ENCODE data around the gene ST6GALNAC5.
"Not testable (repeated sequence)": the region's sequence is repeated elsewhere in the genome, so short reads cannot be mapped to it uniquely, and the experiment has no call there.

Gene ST6GALNAC5

DNA sequence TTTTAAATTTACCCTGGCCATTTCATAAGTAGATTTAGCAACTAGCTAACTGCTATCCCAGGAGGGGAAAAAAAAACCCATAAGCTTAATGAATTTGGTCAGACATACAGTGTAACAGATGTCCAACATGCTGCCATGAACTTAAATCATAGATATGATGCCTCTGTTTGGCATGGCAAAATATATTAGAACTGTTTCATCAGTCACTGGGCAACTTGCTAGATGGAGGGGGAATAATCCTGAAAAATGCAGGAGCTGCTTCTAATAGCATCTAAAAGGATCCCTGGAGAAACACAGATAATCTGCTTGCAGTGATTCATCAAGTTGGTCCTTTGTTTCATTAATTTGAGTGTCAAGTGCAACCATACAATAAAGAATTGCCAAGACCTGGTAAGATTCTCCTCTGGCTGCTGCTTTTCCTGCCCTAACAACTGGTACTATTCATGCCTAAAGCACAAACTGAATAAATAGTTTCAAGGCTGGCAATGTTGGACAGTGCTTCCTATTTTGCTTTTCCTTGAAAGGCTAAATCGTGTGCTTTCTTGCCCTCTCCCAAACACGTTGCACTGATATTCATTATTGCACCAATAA is 1.5 kb upstream of the ST6GALNAC5 start:
- in situ Hi-C loops (cut with HindIII; ENCODE audit: low sequenced_read_pairs), result no loop called here

GRCh38 chr1:76866566-76866965 is 714 bp upstream of the ST6GALNAC5 start:
- in situ Hi-C loops (cut with HindIII; ENCODE audit: low sequenced_read_pairs), result no loop called here

- in situ Hi-C loops (cut with HindIII; ENCODE audit: low sequenced_read_pairs), result no loop called here
These were observed 1.0 kb downstream of the ST6GALNAC5 start for GRCh38 chr1:76868154-76868882.

DNA sequence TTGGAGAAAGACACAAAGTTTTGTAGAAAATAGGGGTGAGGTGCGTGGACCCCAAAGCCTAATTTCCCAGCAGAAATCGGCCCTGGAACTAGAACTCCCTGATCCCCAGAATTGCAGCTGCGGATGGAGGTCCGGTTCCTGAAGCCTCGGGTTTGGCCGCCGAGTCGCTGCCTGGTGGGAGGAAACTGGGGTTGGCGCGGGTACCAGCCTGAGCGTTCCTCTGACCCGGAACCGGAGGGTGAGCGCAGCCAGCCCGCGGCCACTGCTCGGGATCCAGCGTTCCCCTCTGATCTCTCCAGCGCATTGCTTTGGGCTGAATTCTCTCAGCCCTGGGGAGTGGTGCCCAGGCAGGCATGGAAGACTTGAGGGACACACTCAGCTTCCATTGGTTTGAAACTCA is 1.6 kb downstream of the ST6GALNAC5 start:
- in situ Hi-C loops (cut with HindIII; ENCODE audit: low sequenced_read_pairs), result no loop called here

DNA sequence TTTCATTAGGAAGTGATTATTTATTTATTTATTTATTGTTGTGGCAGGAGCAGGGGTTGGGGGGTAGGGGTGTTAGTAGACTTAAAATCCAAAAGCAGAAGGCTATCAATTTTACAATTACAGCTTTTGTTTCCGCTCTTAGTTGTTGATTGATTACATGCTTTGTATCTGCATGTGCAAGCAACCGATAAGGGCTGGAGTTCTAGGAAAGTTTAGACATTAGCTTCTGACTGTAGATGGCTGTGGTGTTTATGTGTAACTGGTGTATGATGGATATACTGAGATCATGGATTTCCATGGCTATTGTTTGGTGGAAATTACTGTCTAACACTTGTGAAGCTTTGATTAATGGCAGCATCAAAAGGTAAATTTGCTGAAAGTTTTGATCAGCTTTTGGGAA is 2.8 kb downstream of the ST6GALNAC5 start:
- in situ Hi-C loops (cut with HindIII; ENCODE audit: low sequenced_read_pairs), result no loop called here

DNA sequence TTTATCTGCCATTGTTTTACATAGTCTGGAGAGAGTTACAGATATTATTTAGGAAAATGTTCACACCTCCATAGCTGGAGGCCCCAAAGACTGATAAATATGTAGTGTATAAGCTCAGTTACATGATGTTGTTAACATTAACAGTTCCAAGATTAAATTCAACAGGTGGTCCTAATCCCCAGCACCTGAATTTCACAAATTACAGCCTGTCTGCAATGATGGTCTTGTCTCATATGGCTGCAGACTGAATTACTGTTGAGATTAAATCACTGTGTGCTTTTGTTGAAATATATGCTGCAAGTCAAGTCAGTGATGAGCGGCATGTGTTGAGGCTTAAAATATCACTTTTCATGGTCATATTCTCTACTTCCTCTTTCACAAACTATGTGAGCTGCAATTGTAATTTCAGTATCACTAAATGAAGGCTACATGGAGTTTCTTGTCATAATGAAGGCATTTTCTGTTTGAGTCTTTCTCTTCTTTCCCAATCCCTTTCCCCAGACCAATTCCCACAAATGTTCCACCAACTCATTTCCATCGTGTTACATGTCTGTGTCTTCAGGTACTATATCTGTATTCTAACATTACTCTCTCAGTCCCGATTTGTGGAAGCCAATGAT is 4.2 kb downstream of the ST6GALNAC5 start:
- in situ Hi-C loops (cut with HindIII; ENCODE audit: low sequenced_read_pairs), result no loop called here

GRCh38 chr1:76872944-76873343 is 5.7 kb downstream of the ST6GALNAC5 start:
- in situ Hi-C loops (cut with HindIII; ENCODE audit: low sequenced_read_pairs), result no loop called here

GRCh38 chr1:76876655-76877395 is 9.5 kb downstream of the ST6GALNAC5 start:
- in situ Hi-C loops (cut with HindIII; ENCODE audit: low sequenced_read_pairs), result no loop called here

DNA sequence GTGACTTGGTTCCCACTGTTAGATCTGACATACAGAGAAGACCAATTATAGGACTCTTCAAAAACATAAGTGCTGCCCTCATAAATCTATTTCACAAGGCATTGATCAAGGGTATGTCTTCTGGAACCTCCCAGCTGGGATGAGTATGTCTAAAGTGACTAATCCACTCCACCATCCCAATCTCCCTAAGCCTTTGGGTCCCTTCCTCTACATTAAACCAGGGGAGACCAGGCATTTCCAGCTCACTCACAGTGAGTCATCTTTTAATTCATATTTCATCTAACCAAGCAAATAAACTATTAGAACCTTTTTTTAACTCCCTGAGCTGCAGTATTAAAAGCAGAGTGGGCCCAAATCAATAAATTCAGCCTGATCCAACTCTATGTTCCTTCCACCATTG is 11.7 kb downstream of the ST6GALNAC5 start:
- in situ Hi-C loops (cut with HindIII; ENCODE audit: low sequenced_read_pairs), result not testable (repeated sequence)

GRCh38 chr1:76881762-76882161 is 14.5 kb downstream of the ST6GALNAC5 start:
- in situ Hi-C loops (cut with HindIII; ENCODE audit: low sequenced_read_pairs), result no loop called here

DNA sequence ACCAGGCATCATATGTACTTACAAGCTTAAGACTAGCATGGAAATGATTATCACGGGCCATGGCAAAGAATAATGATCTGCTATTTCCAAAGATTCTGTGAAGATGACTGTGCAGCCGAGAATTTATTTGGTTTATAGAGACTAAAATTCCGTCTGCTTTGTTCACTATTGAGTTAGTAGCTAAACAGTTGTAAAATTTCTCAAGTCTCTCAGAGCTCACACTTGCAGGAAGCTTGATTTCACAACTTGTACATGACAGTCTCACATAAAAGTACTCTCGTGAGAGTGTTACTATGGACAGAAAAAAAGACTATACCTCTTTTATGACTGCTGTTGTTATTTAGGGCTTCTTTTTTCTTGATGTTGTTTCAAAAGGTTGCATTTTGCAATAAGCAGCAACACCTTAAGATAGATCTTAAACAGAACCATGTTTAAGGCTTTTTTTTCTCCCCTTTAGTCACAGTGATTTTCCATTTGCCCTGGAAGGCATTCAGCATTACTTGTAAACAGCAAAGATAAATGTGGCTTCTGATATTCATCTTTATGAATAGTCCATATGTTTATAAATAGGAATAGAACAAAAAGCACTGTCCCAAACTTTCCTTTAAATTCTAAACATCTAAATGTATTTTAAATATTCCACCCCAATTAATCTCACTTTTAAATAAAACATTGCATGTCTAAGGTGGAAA is 24.8 kb downstream of the ST6GALNAC5 start:
- in situ Hi-C loops (cut with HindIII; ENCODE audit: low sequenced_read_pairs), result no loop called here

GRCh38 chr1:76892675-76893074 is 25.4 kb downstream of the ST6GALNAC5 start:
- in situ Hi-C loops (cut with HindIII; ENCODE audit: low sequenced_read_pairs), result no loop called here

- in situ Hi-C loops (cut with HindIII; ENCODE audit: low sequenced_read_pairs), result no loop called here
These were observed 34.0 kb downstream of the ST6GALNAC5 start for GRCh38 chr1:76901158-76901767.

DNA sequence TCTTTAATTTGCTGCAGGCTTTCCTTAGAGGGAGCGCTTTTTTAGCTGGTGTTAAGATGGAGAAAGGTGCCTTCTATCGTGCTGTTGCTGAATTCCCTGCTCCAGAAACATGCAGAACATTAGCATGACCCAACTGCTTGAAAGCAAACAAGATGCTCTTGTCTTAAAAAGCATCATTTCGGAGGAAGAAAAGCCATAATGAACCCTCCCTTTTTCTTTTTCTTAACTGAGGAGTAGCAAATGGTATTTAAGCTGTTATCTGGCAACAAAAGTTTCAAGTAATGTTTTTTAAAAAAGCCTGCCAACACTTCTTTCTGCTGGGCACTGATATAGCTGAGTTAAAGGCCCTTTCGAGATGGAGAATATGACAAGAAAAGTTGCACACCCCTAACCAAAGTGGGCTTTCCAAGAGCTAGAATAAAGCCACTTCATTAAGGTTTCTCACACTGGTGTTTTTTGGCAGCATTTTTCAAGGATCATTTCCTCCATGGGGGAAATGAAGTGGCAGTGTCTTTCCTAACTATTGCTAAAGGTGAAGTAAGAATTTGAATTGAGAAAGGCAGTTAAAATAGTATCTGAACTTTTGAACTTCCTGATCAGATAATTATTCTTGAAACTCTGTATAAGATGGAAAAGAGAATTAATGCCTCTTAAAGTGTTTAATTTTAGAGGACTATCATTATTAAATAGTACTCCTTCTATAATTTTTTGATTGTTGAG is 38.8 kb downstream of the ST6GALNAC5 start:
- in situ Hi-C loops (cut with HindIII; ENCODE audit: low sequenced_read_pairs), result no loop called here

- in situ Hi-C loops (cut with HindIII; ENCODE audit: low sequenced_read_pairs), result no loop called here
These were observed 42.0 kb downstream of the ST6GALNAC5 start for GRCh38 chr1:76909311-76909710.

DNA sequence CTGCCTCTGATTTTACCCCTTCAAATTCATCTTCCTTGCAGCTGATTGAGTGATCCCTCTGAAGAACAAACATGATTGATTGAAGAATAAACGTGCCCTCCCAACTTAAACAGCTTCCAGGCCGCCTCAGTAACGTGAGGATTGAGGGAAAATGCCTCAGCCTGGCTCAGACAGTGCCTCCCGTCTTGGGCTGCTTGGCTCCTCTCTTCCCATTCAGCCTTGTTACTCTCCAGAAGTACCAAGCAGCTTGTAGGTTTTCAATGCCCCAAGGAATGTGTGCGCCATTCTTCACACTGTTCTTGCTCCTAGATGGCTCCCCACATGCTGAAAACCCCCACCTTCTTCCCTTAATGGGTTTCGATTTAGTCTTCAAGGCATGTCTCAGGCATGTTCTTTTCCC is 51.8 kb downstream of the ST6GALNAC5 start:
- in situ Hi-C loops (cut with HindIII; ENCODE audit: low sequenced_read_pairs), result no loop called here

DNA sequence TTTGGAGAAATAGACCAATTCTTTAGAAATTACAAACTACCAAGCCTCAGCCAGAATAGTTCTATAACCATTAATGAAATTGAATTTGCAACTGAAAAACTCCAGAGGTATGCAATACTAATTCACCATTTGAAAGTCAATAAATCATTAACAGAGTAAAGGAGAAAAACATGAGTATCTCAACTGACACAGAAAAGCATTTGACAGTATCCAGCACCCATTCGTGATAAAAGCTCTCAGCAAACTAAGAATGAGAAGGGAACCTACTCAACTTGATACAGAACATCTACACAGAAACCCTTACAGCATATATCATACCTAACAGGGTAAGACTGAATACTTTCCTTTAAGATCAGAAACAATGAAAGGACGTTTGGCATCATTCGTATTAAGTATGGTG is 54.3 kb downstream of the ST6GALNAC5 start:
- in situ Hi-C loops (cut with HindIII; ENCODE audit: low sequenced_read_pairs), result no loop called here

DNA sequence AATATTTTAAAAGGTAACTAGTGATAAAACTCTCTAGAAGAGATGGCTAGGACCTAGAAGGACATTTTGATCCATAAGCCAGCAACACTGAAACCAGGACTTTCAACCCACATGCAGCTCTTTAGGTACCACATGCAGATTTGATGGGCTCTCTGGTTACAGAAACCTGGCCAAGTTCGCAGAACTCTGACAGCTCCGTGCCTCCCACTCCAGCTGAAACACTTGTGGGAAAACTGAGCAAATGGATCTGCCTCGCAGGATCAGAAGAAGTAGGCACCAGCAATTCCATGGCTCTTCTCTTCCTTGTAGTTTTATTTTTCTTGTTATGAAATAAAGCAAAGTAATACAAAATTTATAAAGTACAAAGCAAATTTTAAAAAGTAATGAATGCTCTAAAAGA is 58.5 kb downstream of the ST6GALNAC5 start:
- in situ Hi-C loops (cut with HindIII; ENCODE audit: low sequenced_read_pairs), result no loop called here

DNA sequence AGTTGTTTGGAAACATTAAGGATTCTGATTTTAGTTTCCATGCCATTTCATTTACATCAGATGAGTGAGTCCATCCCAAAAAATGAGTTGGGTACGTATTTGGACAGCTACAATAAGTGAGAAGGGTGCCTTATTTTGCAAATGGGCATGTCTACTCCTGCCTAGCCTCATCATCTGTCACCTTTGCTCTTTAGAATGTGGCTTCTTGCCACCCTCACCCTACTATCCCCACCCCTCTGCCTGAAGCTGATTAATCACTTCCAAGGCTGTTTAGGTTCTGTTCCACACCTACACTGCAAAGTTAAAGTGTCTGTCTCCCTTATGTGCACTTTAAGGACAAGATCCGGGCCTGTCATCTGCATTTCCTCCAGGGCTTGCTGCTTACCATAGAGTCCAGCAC is 61.2 kb downstream of the ST6GALNAC5 start:
- in situ Hi-C loops (cut with HindIII; ENCODE audit: low sequenced_read_pairs), result no loop called here

DNA sequence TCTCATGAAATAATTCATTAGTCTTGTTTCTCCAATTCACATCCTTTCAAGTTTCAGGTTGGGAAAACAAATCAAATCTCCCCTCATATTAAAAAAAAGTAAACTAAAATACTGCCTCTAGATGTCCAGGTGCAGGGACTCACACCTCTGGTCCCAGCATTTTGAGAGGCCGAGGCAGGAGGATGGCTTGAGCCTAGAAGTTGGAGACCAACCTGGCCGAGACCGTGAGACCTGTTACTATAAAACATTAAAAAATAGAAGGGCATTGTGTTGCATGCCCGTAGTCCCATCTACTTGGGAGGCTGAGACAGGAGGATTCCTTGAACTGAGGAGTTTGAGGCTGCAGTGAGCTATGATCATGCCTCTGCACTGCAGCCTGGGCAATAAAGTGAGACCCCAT is 61.9 kb downstream of the ST6GALNAC5 start:
- in situ Hi-C loops (cut with HindIII; ENCODE audit: low sequenced_read_pairs), result no loop called here
